Esophagus squamous epithelium (tissue), 5 donors: Measurements from ENCODE around the gene GBE1. TPM values are rescaled to one million over a fixed set of nuclear protein-coding genes. Genes with fewer than 3 reads are reported as not detected.

ENCODE experiments used
- DNase-seq: peaks from one replicate; lab custom pipeline; 2025; lab: John Stamatoyannopoulos, UW
- H3K27ac ChIP-seq, 4 donors: fragments of 200-600 bp; sonication (generic); one replicate each; pipeline ENCODE4 v1.5.1; 2016 to 2019; ENCODE audit warnings: mild to moderate bottlenecking in 1 of 4
- H3K27me3 ChIP-seq, 4 donors: fragments of 200-600 bp; sonication (generic); 1 replicate in 3 of 4; 2 replicates in 1 of 4; pipeline versions ENCODE4 v1.5.1 to v1.6.0; 2017 to 2021; ENCODE audit warnings: antibody characterized with exemption in 1 of 4
- H3K36me3 ChIP-seq, 3 donors: fragments of 200-600 bp; sonication (generic); one replicate each; pipeline ENCODE4 v1.5.1; 2016 to 2019
- H3K4me1 ChIP-seq, 3 donors: fragments of 200-600 bp; sonication (generic); one replicate each; pipeline ENCODE4 v1.5.1; 2017 to 2019
- H3K4me3 ChIP-seq, 4 donors: fragments of 200-600 bp; sonication (generic); 1 replicate in 3 of 4; 2 replicates in 1 of 4; pipeline ENCODE4 v1.5.1; 2016 to 2019; ENCODE audit warnings: mild to moderate bottlenecking in 2 of 4, moderate library complexity in 1 of 4
- H3K9me3 ChIP-seq, 3 donors: fragments of 200-600 bp; sonication (generic); one replicate each; pipeline ENCODE4 v1.5.1; 2016 to 2019
- POLR2A ChIP-seq, 4 donors: fragments of 450-650 bp; IDR thresholded peaks; one replicate each; pipeline ENCODE4 v1.6.1; 2017; ENCODE audit warnings: antibody characterized with exemption in 4 of 4, mild to moderate bottlenecking in 4 of 4, moderate library complexity in 3 of 4
- WGBS, 2 donors: methylation state at CpG; one replicate each; pipeline ENCODE4 v1.1.5; 2018; 5-methylcytosine and 5-hydroxymethylcytosine counted together
- intact Hi-C: fragments of 100-400 bp; cut with DNase I; formaldehyde crosslinking; loops from one replicate; pipeline ENCODE4 v1.15.0; 2022
- total RNA-seq, 4 donors: library from RNA; depleted of rRNA; stranded (reverse); fragments of >200 nt; gene quantifications; one replicate each; pipeline ENCODE4 v1.1.0, GENCODE V29; 2016
- TF ChIP-seq, protein P1 (sequence below), 6 experiments: fragments of 450-650 bp in 4 of 6; fragments of 200-600 bp in 2 of 6; sonication (generic) in 2 of 6; IDR thresholded peaks; one replicate each; pipeline ENCODE4 v1.5.1; 2016 to 2019; ENCODE audit warnings: antibody characterized with exemption in 6 of 6, mild to moderate bottlenecking in 4 of 6, moderate library complexity in 4 of 6
- donor health status: DM: yes; HTN: yes; CAD: no.

GBE1 gene
- total RNA-seq, 4 donors from 2014 or later: 19.2 to 37.2 (median 29.7) TPM

DNA sequence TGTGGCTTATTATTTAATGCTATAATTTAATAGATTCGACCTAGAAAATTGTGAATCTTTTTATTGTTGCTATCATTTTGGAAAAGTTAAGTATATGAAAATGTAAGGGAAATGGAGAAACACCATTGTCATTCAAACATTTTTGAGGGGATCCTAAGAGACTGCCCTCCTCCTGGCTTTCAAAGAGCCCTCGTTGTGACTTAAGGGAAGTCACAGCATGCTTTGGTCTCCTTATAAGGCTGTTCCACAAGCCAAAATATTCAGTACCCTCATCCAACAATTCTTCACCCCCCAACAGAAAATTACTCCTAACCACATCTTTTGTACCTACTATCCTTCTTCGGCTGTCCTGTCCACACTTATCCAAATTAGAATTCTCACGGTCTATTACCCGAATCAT lies 140.2 kb downstream of the GBE1 start:
- 75 to 87% methylated on average over 5 of the region's 5 CpGs for WGBS, 2 donors
- H3K9me3 ChIP-seq: no peaks in the 10 kb centered on the region
- TF ChIP-seq, protein P1, sequence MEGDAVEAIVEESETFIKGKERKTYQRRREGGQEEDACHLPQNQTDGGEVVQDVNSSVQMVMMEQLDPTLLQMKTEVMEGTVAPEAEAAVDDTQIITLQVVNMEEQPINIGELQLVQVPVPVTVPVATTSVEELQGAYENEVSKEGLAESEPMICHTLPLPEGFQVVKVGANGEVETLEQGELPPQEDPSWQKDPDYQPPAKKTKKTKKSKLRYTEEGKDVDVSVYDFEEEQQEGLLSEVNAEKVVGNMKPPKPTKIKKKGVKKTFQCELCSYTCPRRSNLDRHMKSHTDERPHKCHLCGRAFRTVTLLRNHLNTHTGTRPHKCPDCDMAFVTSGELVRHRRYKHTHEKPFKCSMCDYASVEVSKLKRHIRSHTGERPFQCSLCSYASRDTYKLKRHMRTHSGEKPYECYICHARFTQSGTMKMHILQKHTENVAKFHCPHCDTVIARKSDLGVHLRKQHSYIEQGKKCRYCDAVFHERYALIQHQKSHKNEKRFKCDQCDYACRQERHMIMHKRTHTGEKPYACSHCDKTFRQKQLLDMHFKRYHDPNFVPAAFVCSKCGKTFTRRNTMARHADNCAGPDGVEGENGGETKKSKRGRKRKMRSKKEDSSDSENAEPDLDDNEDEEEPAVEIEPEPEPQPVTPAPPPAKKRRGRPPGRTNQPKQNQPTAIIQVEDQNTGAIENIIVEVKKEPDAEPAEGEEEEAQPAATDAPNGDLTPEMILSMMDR (IDR thresholded peaks at IDR 0.05): no peak
- no peak for TF ChIP-seq POLR2A (IDR thresholded peaks at IDR 0.05)
- intact Hi-C loops: no loop called here
- DNase-seq: no peak
- H3K4me1 ChIP-seq: no peaks in the 10 kb centered on the region
- no peak overlapping the region for H3K27ac ChIP-seq
- H3K36me3 ChIP-seq: no peaks in the 10 kb centered on the region
- H3K27me3 ChIP-seq: no peaks in the 10 kb centered on the region
- no peak overlapping the region for H3K4me3 ChIP-seq

DNA sequence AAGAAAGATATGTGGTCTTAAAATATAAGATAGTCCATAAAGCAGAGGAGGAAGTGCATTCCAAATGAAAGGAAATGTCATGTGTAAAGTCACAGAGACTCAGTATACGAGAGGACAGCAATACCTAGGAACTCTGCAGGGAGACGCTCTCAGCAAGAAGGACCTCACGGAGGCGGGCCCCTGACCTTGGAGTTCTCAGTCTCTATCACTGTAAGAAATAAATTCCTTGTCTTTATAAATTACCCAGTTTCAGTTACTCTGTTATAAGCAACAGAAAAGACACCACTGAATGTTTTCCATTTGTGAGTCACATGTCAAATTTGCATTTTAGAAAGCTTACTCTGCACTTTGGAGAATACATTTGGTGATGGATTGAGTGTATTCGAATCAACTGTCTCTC lies 140.6 kb downstream of the GBE1 start:
- Histone ChIP-seq H3K4me1 (no peaks in the 10 kb centered on the region), H3K4me3 (no peak overlapping the region), H3K27me3 (no peaks in the 10 kb centered on the region), H3K9me3 (no peaks in the 10 kb centered on the region), H3K27ac (no peak overlapping the region), H3K36me3 (no peaks in the 10 kb centered on the region)
- DNase-seq: no peak
- intact Hi-C loops: no loop called here
- 92 to 96% methylated on average over 5 of the region's 5 CpGs for WGBS, 2 donors
- TF ChIP-seq, protein P1 (IDR thresholded peaks at IDR 0.05): no peak
- no peak for TF ChIP-seq POLR2A (IDR thresholded peaks at IDR 0.05)

DNA sequence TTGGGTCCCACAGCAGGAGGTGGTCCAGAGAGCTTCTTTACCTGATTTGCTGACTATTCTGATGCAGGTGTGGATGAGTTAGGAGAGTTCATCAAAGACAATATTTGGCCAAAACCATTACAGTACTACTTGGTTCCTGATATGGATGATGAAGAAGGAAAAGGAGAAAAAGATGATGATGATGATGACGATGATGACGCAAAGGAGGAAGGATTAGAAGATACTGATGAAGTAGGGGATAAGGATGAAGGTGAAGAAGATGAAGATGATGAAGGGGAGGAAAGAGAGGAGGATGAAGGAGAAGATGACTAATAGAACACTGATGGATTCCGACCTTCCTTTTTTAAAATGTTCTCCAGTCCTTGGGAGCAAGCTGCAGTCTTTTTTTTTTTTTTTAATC lies 148.7 kb downstream of the GBE1 start:
- TF ChIP-seq, protein P1 (IDR thresholded peaks at IDR 0.05): no peak
- TF ChIP-seq POLR2A (IDR thresholded peaks at IDR 0.05): no peak
- intact Hi-C loops: no loop called here
- Histone ChIP-seq H3K27ac (no peak overlapping the region), H3K9me3 (no peaks in the 10 kb centered on the region), H3K4me1 (no peaks in the 10 kb centered on the region), H3K4me3 (no peak overlapping the region), H3K27me3 (no peaks in the 10 kb centered on the region), H3K36me3 (no peaks in the 10 kb centered on the region)
- 92 to 95% methylated on average over 3 of the region's 3 CpGs for WGBS, 2 donors
- no peak for DNase-seq

DNA sequence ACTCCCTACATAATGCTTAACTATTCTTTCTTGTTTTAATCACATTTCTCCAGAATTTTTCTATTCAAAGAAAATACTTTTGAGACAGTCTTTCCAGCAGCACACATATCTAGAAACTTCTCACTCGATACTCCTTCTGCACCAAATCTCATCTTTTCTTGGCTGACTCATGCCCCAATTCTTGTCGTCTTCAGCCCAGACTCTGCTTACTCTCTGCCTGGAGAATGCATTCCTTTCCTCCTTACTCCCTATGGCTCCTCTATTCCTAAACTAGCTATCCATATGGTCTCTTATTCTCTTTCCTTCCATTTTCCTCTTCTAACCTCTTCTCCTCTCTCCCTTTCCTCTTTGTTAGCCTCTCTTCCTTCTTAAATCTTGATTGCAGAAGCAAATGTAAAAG lies 158.7 kb downstream of the GBE1 start:
- H3K36me3 ChIP-seq: no peaks in the 10 kb centered on the region
- TF ChIP-seq POLR2A (IDR thresholded peaks at IDR 0.05): no peak
- TF ChIP-seq, protein P1 (IDR thresholded peaks at IDR 0.05): no peak
- H3K4me3 ChIP-seq: no peak overlapping the region
- no peak for DNase-seq
- intact Hi-C loops: no loop called here
- H3K4me1 ChIP-seq: no peaks in the 10 kb centered on the region
- H3K9me3 ChIP-seq: no peaks in the 10 kb centered on the region
- H3K27ac ChIP-seq: no peak overlapping the region
- WGBS, 2 donors: 79 to 91% methylated on average over 2 of the region's 2 CpGs
- H3K27me3 ChIP-seq: no peaks in the 10 kb centered on the region

DNA sequence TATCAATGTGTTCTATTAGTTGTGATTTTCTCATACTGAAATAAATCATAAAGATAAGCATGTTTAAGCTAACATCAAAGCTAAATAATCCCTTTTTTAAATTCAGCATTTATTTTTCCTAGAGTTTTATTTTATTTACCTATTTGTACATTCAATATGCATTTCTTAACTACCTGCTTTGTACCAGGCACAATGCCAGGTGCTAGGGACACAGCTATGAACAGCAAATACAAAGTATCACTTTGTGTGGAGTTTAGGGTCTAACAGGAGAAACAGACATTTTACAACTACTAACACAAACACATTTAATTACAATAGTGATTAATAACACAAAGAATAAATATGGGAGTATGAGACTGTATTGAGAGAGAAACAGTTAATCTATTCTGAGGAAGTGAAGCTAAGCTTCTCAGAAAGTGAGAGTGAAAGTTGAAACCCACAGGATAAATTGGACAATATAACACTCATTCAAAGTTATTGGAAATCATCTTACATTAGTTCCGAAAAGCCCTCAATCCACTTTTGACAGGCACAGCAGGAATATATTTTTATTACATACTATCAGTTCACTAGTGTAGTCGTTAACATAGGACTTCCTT lies 159.6 kb downstream of the GBE1 start:
- intact Hi-C loops: no loop called here
- WGBS, 2 donors: 74 to 91% methylated on average over 2 of the region's 2 CpGs

More for the DNA sequence above, 159.6 kb downstream of the GBE1 start:
- Histone ChIP-seq H3K36me3 (no peaks in the 10 kb centered on the region), H3K9me3 (no peaks in the 10 kb centered on the region), H3K27me3 (no peaks in the 10 kb centered on the region), H3K4me3 (no peak overlapping the region), H3K4me1 (no peaks in the 10 kb centered on the region), H3K27ac (no peak overlapping the region)
- no peak for TF ChIP-seq POLR2A (IDR thresholded peaks at IDR 0.05)
- TF ChIP-seq, protein P1 (IDR thresholded peaks at IDR 0.05): no peak
- DNase-seq: no peak
